Islet of Langerhans (tissue), 1 donor: ENCODE data around the gene JARID2.

Source experiments
- FAIRE-seq: peaks from one replicate; lab custom pipeline; 2011; peaks lifted over from hg19 to GRCh38; lab: Jason Lieb, UNC

The JARID2 gene

GRCh38 chr6:15336900-15337560, 91.2 kb downstream of the JARID2 start:
- no peak for FAIRE-seq

- no peak for FAIRE-seq
Observed at GRCh38 chr6:15337582-15337981, 91.7 kb downstream of the JARID2 start.

- no peak for FAIRE-seq
Observed at GRCh38 chr6:15338476-15338875, 92.6 kb downstream of the JARID2 start.

- FAIRE-seq, result no peak
Observed at GRCh38 chr6:15339081-15339480, 93.2 kb downstream of the JARID2 start.

- no peak for FAIRE-seq
Observed at GRCh38 chr6:15340105-15340601, 94.3 kb downstream of the JARID2 start.

- FAIRE-seq, result no peak
Observed at GRCh38 chr6:15340775-15341174, 94.9 kb downstream of the JARID2 start.

- FAIRE-seq, result no peak
Observed at GRCh38 chr6:15341311-15342001, 95.6 kb downstream of the JARID2 start.

GRCh38 chr6:15342114-15342513, 96.2 kb downstream of the JARID2 start:
- FAIRE-seq, result no peak

- no peak for FAIRE-seq
Observed at GRCh38 chr6:15343490-15344191, 97.8 kb downstream of the JARID2 start.

- no peak for FAIRE-seq
Observed at GRCh38 chr6:15344192-15344519, 98.3 kb downstream of the JARID2 start.

- no peak for FAIRE-seq
Observed at GRCh38 chr6:15344831-15345230, 99.0 kb downstream of the JARID2 start.

- FAIRE-seq, result no peak
Observed at GRCh38 chr6:15346315-15346714, 100.4 kb downstream of the JARID2 start.

- FAIRE-seq, result no peak
Observed at GRCh38 chr6:15348528-15348927, 102.7 kb downstream of the JARID2 start.

- FAIRE-seq, result no peak
Observed at GRCh38 chr6:15349379-15349778, 103.5 kb downstream of the JARID2 start.

GRCh38 chr6:15350386-15351083, 104.7 kb downstream of the JARID2 start:
- FAIRE-seq, result no peak

- no peak for FAIRE-seq
Observed at GRCh38 chr6:15351631-15352030, 105.8 kb downstream of the JARID2 start.

GRCh38 chr6:15352220-15352619, 106.4 kb downstream of the JARID2 start:
- FAIRE-seq, result no peak

- no peak for FAIRE-seq
Observed at GRCh38 chr6:15352845-15353244, 107.0 kb downstream of the JARID2 start.

- no peak for FAIRE-seq
Observed at GRCh38 chr6:15355683-15356099, 109.8 kb downstream of the JARID2 start.

- FAIRE-seq, result no peak
Observed at GRCh38 chr6:15356179-15356578, 110.3 kb downstream of the JARID2 start.

GRCh38 chr6:15356937-15357336, 111.1 kb downstream of the JARID2 start:
- FAIRE-seq, result no peak

- no peak for FAIRE-seq
Observed at GRCh38 chr6:15357782-15358181, 111.9 kb downstream of the JARID2 start.
